MM.1S (cell line): Measurements from ENCODE around the gene KRT35.
A peak's percentile ranks its signal among the peaks of the same experiment; 100 is the strongest.

Experiments used
- DNase-seq: peaks from one replicate; pipeline ENCODE4 v3.0.0-alpha.2; 2015
- H2AFZ ChIP-seq: fragments of 300-600 bp; sonication (generic); 2 replicates; pipeline ENCODE4 v1.6.0; 2016; ENCODE audit warnings: antibody characterized with exemption, low read length
- H3F3A ChIP-seq: fragments of 300-600 bp; sonication (generic); 2 replicates; pipeline ENCODE4 v1.6.1; 2016; ENCODE audit warnings: mild to moderate bottlenecking, antibody characterized with exemption, low read length, moderate library complexity, mixed read lengths; ENCODE audit not compliant: insufficient read depth
- H3K27ac ChIP-seq: fragments of 300-600 bp; sonication (generic); 2 replicates; pipeline ENCODE4 v1.5.1; 2016; ENCODE audit warnings: mild to moderate bottlenecking, low read length
- H3K27me3 ChIP-seq: fragments of 300-600 bp; sonication (generic); replicated peaks from 2 replicates; pipeline ENCODE4 v1.6.0; 2016; ENCODE audit warnings: low read length; ENCODE audit not compliant: insufficient read depth
- H3K36me3 ChIP-seq: fragments of 300-600 bp; sonication (generic); replicated peaks from 2 replicates; pipeline ENCODE4 v1.6.1; 2016; ENCODE audit warnings: mild to moderate bottlenecking, low read length, mixed read lengths; ENCODE audit not compliant: insufficient read depth
- H3K4me1 ChIP-seq: fragments of 300-600 bp; sonication (generic); 2 replicates; pipeline ENCODE4 v1.6.1; 2016; ENCODE audit warnings: low read length, mixed read lengths
- H3K4me2 ChIP-seq: fragments of 300-600 bp; sonication (generic); 2 replicates; pipeline ENCODE4 v1.6.0; 2016; ENCODE audit warnings: low read depth, low read length
- H3K4me3 ChIP-seq: fragments of 300-600 bp; sonication (generic); 2 replicates; pipeline ENCODE4 v1.5.1; 2016; ENCODE audit warnings: low read length, mixed read lengths
- H3K79me2 ChIP-seq: fragments of 300-600 bp; sonication (generic); 2 replicates; pipeline ENCODE4 v1.6.1; 2016; ENCODE audit warnings: mixed run types, low read length, mixed read lengths
- H3K9ac ChIP-seq: fragments of 300-600 bp; sonication (generic); 2 replicates; pipeline ENCODE4 v1.6.1; 2016; ENCODE audit warnings: low read length, mixed read lengths
- H3K9me2 ChIP-seq: fragments of 300-600 bp; sonication (generic); replicated peaks from 2 replicates; pipeline ENCODE4 v1.6.1; 2016; ENCODE audit warnings: mild to moderate bottlenecking, low read length, mixed read lengths; ENCODE audit not compliant: insufficient read depth
- H3K9me3 ChIP-seq: fragments of 300-600 bp; sonication (generic); replicated peaks from 2 replicates; pipeline ENCODE4 v1.6.1; 2016; ENCODE audit warnings: mild to moderate bottlenecking, low read length, mixed read lengths; ENCODE audit not compliant: insufficient read depth
- H4K20me1 ChIP-seq: fragments of 300-600 bp; sonication (generic); 2 replicates; pipeline ENCODE4 v1.6.1; 2016; ENCODE audit warnings: mild to moderate bottlenecking, low read length, moderate library complexity, mixed read lengths; ENCODE audit not compliant: insufficient read depth
- EZH2 ChIP-seq: fragments of 300-600 bp; sonication (generic); optimal IDR thresholded peaks from 2 replicates; pipeline ENCODE3; 2017; ENCODE audit warnings: low read depth, mild to moderate bottlenecking, antibody characterized with exemption, low read length, mixed read lengths
- EZH2phosphoT487 ChIP-seq: fragments of 300-600 bp; sonication (generic); IDR thresholded peaks from 2 replicates; pipeline ENCODE4 v1.6.1; 2018; ENCODE audit warnings: antibody characterized with exemption, low read length
- TF ChIP-seq, protein P1 (sequence below): fragments of 300-600 bp; sonication (generic); IDR thresholded peaks from 2 replicates; pipeline ENCODE4 v1.5.1; 2016; ENCODE audit warnings: antibody characterized with exemption, low read length, mixed read lengths

Gene KRT35

DNA sequence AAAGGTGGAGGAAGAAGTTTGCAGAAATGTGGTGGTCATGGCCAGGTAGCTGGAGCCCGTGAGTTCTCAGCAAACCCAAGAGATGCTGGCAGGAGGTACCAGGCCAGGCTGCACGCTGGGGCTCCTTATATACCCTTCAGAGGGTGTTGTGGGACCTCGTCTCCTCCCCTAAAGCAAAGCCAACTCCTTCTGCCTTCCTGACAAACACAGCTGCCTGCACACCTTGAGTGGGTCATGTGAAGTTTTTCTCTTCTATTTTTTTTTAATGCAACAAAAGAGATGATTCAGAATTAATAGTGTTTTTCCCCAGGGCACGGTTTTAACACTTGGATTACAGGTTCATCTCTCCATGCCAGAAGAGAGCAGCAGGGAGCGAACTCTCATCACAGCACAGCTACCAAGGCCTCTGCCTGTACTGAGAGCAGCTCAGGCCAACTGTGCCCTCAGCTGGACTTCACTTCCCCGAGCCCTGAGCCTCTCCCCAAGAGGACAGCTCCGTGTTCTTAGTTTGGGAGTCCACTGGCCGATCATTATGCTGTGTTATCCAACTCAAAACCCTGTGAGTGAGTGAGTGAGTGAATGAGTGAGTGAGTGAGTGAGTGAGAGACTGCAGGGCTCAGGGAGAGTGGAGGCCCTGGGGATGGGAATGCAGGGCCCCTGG is 38.0 kb upstream of the KRT35 start, which contains the start of gene KRT15:
TSS of gene KRT15 (minus strand) at position 102 of the 661 bp plus-strand sequence. CDS start at position 39, 63 bp downstream.
- no peaks in the 10 kb centered on the region for H3K9me3 ChIP-seq
- no peak within 1 kb of the TSS for H2AFZ ChIP-seq
- H3K79me2 ChIP-seq: no peaks in the 10 kb centered on the region
- peaks cover 22% of the 10 kb centered on the region for H3K4me1 ChIP-seq
- H4K20me1 ChIP-seq: no peaks in the 10 kb centered on the region
- H3K9ac ChIP-seq: no peak within 1 kb of the TSS
- no peaks in the 10 kb centered on the region for H3K36me3 ChIP-seq
- TF ChIP-seq EZH2phosphoT487: no peak
- TF ChIP-seq, protein P1, sequence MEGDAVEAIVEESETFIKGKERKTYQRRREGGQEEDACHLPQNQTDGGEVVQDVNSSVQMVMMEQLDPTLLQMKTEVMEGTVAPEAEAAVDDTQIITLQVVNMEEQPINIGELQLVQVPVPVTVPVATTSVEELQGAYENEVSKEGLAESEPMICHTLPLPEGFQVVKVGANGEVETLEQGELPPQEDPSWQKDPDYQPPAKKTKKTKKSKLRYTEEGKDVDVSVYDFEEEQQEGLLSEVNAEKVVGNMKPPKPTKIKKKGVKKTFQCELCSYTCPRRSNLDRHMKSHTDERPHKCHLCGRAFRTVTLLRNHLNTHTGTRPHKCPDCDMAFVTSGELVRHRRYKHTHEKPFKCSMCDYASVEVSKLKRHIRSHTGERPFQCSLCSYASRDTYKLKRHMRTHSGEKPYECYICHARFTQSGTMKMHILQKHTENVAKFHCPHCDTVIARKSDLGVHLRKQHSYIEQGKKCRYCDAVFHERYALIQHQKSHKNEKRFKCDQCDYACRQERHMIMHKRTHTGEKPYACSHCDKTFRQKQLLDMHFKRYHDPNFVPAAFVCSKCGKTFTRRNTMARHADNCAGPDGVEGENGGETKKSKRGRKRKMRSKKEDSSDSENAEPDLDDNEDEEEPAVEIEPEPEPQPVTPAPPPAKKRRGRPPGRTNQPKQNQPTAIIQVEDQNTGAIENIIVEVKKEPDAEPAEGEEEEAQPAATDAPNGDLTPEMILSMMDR: no peak
- TF ChIP-seq EZH2: no peak
- no peaks in the 10 kb centered on the region for H3F3A ChIP-seq
- H3K4me3 ChIP-seq: no peak within 1 kb of the TSS
- no peak within 1 kb of the TSS for H3K27ac ChIP-seq
- H3K9me2 ChIP-seq: no peaks in the 10 kb centered on the region
- no peaks in the 10 kb centered on the region for H3K27me3 ChIP-seq
- no peak within 1 kb of the TSS for H3K4me2 ChIP-seq
- DNase-seq: peak; percentile 9

DNA sequence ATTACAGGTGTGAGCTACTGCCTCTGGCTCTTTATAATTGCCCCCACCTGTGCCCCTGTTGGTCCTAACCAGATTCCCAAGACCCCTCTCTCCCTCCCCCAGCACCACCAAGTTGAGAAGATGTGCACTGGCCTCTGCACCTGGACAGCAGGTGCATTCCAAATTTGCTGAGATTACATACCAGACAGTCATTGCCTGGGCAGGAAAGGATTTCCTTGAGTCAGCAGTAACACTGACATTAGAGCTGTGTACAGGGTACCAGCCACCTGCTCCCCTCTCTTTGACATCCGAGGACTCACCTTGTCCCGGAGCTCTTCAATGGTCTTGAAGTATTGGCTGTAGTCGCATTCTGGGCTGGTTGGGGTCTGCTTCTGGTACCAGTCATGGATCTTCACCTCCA is 37.1 kb upstream of the KRT35 start:
- Histone ChIP-seq H3K79me2 (no peaks in the 10 kb centered on the region), H3K4me1 (peaks cover 22% of the 10 kb centered on the region), H3K4me3 (no peak overlapping the region), H3K9me2 (no peaks in the 10 kb centered on the region), H3F3A (no peaks in the 10 kb centered on the region), H3K27me3 (no peaks in the 10 kb centered on the region), H3K4me2 (no peak overlapping the region), H2AFZ (no peak overlapping the region), H3K9me3 (no peaks in the 10 kb centered on the region), H3K9ac (no peak overlapping the region), H3K27ac (no peak overlapping the region), H4K20me1 (no peaks in the 10 kb centered on the region), H3K36me3 (no peaks in the 10 kb centered on the region)
- TF ChIP-seq, protein P1: no peak
- no peak for TF ChIP-seq EZH2phosphoT487
- no peak for TF ChIP-seq EZH2
- peak; percentile 62 for DNase-seq

DNA sequence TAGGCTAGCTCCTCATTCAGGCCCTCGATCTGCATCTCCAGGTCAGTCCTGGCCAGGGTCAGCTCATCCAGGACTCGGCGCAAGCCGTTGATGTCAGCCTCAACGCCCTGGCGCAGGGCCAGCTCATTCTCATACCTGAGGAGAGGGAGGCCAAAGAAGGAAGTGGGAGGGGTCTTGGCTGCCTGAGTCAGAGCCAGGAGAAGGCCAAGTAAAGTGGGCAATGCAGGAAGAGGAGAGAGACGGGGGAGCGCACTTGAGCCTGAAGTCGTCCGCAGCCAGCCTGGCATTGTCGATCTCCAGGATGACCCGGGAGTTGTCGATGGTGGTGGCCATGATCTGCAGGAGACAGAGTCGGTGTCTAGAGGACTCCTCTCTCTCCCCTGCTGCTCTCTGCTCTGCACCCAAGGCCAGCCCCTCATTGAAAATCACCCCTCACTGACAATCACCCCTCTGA is 35.9 kb upstream of the KRT35 start:
- Histone ChIP-seq H3K27me3 (no peaks in the 10 kb centered on the region), H4K20me1 (no peaks in the 10 kb centered on the region), H3F3A (no peaks in the 10 kb centered on the region), H3K27ac (no peak overlapping the region), H3K9me3 (no peaks in the 10 kb centered on the region), H3K4me2 (no peak overlapping the region), H3K36me3 (no peaks in the 10 kb centered on the region), H3K4me3 (no peak overlapping the region), H3K79me2 (no peaks in the 10 kb centered on the region), H3K4me1 (peaks cover 21% of the 10 kb centered on the region), H3K9ac (no peak overlapping the region), H2AFZ (no peak overlapping the region), H3K9me2 (no peaks in the 10 kb centered on the region)
- TF ChIP-seq EZH2: no peak
- no peak for TF ChIP-seq EZH2phosphoT487
- TF ChIP-seq, protein P1: no peak
- DNase-seq: no peak
